ENCODE data around the gene TOP2B. TPM values are rescaled to one million over a fixed set of nuclear protein-coding genes. Genes with fewer than 3 reads are reported as not detected.
A peak's percentile ranks its signal among the peaks of the same experiment; 100 is the strongest.

Gene TOP2B
- total and polyA plus RNA-seq, 8 donors: 35.6 to 266 (median 61.9) TPM

DNA sequence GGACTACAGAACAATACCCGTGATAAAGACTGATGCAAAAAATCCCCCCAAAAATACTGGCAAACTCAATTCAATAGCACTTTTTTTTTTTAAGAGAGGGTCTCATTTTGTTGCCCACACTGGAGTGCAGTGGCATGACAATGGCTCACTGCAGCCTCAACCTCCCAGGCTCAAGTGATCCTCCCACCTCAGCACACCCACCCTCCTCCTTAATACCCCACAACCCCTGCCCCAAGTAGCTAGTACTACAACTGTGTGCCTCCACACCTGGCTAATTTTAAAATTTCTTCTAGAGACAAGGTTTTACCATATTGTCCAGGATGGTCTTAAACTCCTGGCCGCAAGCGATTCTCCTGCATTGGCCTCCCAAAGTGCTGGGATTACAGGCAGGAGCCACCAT, 11.4 kb downstream of the TOP2B start:
- WGBS, 5 donors: 89 to 92% (median 90%) methylated on average over 3 of the region's 3 CpGs
- Histone ChIP-seq H3K4me3 (no peak overlapping the region), H3K27me3 (no peaks in the 10 kb centered on the region), H3K27ac (no peak overlapping the region), H3K4me1 (peaks cover 0 to 68% (median 31%) of the 10 kb centered on the region in 4 donors), H3K36me3 (peaks cover 0 to 2% (median 0%) of the 10 kb centered on the region in 4 donors), H3K9me3 (peaks cover 0 to 19% (median 14%) of the 10 kb centered on the region in 4 donors)
- DNase-seq: no peak
- TF ChIP-seq EP300 (IDR thresholded peaks at IDR 0.05) (no peak), POLR2AphosphoS5 (IDR thresholded peaks at IDR 0.05) (no peak), POLR2A (IDR thresholded peaks at IDR 0.05) (no peak)
- TF ChIP-seq, protein P1, sequence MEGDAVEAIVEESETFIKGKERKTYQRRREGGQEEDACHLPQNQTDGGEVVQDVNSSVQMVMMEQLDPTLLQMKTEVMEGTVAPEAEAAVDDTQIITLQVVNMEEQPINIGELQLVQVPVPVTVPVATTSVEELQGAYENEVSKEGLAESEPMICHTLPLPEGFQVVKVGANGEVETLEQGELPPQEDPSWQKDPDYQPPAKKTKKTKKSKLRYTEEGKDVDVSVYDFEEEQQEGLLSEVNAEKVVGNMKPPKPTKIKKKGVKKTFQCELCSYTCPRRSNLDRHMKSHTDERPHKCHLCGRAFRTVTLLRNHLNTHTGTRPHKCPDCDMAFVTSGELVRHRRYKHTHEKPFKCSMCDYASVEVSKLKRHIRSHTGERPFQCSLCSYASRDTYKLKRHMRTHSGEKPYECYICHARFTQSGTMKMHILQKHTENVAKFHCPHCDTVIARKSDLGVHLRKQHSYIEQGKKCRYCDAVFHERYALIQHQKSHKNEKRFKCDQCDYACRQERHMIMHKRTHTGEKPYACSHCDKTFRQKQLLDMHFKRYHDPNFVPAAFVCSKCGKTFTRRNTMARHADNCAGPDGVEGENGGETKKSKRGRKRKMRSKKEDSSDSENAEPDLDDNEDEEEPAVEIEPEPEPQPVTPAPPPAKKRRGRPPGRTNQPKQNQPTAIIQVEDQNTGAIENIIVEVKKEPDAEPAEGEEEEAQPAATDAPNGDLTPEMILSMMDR (IDR thresholded peaks at IDR 0.05): no peak
- intact Hi-C loops (cut with DNase I; ENCODE audit: low total_unique reads): no loop called here

- no peak overlapping the region for H3K4me3 ChIP-seq
- peaks cover 0 to 2% (median 0%) of the 10 kb centered on the region in 4 donors for H3K36me3 ChIP-seq
- H3K27ac ChIP-seq: no peak overlapping the region
- no peaks in the 10 kb centered on the region for H3K27me3 ChIP-seq
- H3K4me1 ChIP-seq: peaks cover 0 to 67% (median 34%) of the 10 kb centered on the region in 4 donors
- WGBS, 5 donors: 21 to 59% (median 28%) methylated on average over 1 of the region's 1 CpG
- DNase-seq: no peak
- intact Hi-C loops (cut with DNase I; ENCODE audit: low total_unique reads): no loop called here
- TF ChIP-seq POLR2A (IDR thresholded peaks at IDR 0.05): no peak
- TF ChIP-seq, protein P1 (IDR thresholded peaks at IDR 0.05): no peak
- no peak for TF ChIP-seq POLR2AphosphoS5 (IDR thresholded peaks at IDR 0.05)
- no peak for TF ChIP-seq EP300 (IDR thresholded peaks at IDR 0.05)
- peaks cover 0 to 19% (median 14%) of the 10 kb centered on the region in 4 donors for H3K9me3 ChIP-seq
Measured at GRCh38 chr3:25652921-25653320, 11.8 kb downstream of the TOP2B start.

DNA sequence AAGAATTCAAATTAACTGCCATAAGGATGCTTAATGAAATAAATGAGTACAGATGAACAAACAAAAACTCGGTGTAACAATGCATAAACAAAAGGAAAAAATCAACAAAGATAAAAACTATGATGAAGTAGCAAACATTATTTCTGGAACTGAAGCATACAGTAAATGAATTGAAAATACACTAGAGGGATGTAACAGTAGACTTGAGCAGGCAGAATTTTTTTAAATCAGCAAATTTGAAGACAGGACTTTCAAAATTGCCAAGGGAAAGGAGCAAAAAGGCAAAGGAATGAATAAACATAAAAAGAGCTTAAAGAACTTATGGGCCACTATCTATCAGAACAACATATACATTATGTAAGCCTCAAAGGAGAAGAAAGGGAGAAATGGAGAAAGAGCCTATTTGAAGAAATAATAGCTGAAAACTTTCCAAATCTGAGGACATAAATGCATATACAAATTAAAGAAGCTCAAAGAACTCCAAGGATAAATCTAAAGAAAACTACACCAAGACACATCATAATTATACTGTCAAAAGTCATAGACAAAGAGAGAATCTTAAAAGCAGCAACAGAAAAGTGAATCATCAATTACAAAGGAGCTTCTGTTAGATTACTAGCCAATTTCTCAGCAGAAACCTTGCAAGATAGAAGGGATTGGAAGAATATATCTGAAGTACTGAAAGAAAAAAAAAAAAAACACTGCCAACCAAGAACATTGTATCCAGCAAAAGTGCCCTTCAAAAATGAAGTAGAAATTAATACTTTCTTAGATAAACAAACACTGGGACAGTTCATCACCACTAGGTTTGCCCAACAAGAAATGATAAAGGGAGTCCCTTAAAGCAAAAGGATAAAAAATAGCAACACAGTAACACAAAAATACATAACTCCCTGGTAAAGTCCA, 15.5 kb downstream of the TOP2B start:
- WGBS, 5 donors: 66 to 86% (median 71%) methylated on average over 1 of the region's 1 CpG
- Histone ChIP-seq H3K9me3 (peaks cover 0 to 19% (median 14%) of the 10 kb centered on the region in 4 donors), H3K36me3 (peaks cover 0 to 11% (median 9%) of the 10 kb centered on the region in 4 donors), H3K4me1 (peaks cover 0 to 48% (median 27%) of the 10 kb centered on the region in 4 donors), H3K27ac (no peak overlapping the region), H3K27me3 (no peaks in the 10 kb centered on the region), H3K4me3 (no peak overlapping the region)
- no peak for DNase-seq
- TF ChIP-seq, protein P1 (IDR thresholded peaks at IDR 0.05): no peak
- TF ChIP-seq EP300 (IDR thresholded peaks at IDR 0.05) (no peak), POLR2A (IDR thresholded peaks at IDR 0.05) (no peak), POLR2AphosphoS5 (IDR thresholded peaks at IDR 0.05) (no peak)
- intact Hi-C loops (cut with DNase I; ENCODE audit: low total_unique reads): no loop called here

GRCh38 chr3:25648107-25648535, 16.6 kb downstream of the TOP2B start:
- peak; percentile 85 to 87 for DNase-seq
- TF ChIP-seq, protein P1 (IDR thresholded peaks at IDR 0.05): peak in 5 of 7 experiments; percentile 80 to 91 (median 87)
- TF ChIP-seq POLR2AphosphoS5 (IDR thresholded peaks at IDR 0.05) (peak in 1 of 3 donors; percentile 60), POLR2A (IDR thresholded peaks at IDR 0.05) (no peak)
- peaks cover 0 to 19% (median 14%) of the 10 kb centered on the region in 4 donors for H3K9me3 ChIP-seq
- intact Hi-C loops (cut with DNase I; ENCODE audit: low total_unique reads): no loop called here
- WGBS, 5 donors: 40 to 51% (median 45%) methylated on average over 3 of the region's 3 CpGs
- peaks cover 0 to 16% (median 15%) of the 10 kb centered on the region in 4 donors for H3K36me3 ChIP-seq
- H3K27ac ChIP-seq: no peak overlapping the region
- no peaks in the 10 kb centered on the region for H3K27me3 ChIP-seq
- peaks cover 0 to 39% (median 25%) of the 10 kb centered on the region in 4 donors for H3K4me1 ChIP-seq
- H3K4me3 ChIP-seq: no peak overlapping the region

All from stomach (tissue), 9 donors.